Kidney (tissue), 14 donors: ENCODE measurements around the gene OR10W1. TPM values are rescaled to one million over a fixed set of nuclear protein-coding genes. Genes with fewer than 3 reads are reported as not detected.

Source experiments
- DNase-seq, 5 donors: peaks; one replicate each; pipeline ENCODE4 v3.0.0-alpha.2; 2013 to 2020
- FAIRE-seq: peaks from 2 replicates; lab custom pipeline; 2012; peaks lifted over from hg19 to GRCh38; lab: Jason Lieb, UNC
- H3K27ac ChIP-seq, 2 donors: one replicate each; pipeline ENCODE4 v1.7.0; 2013; ENCODE audit warnings: low read depth in 2 of 2, low read length in 2 of 2, inconsistent platforms in 1 of 2
- H3K27me3 ChIP-seq: one replicate; pipeline ENCODE4 v1.7.1; 2013; ENCODE audit warnings: low read length, inconsistent platforms; ENCODE audit not compliant: control insufficient read depth, insufficient read depth
- H3K36me3 ChIP-seq, 3 donors: one replicate each; pipeline versions ENCODE4 v1.7.0 to v1.7.1; 2013; ENCODE audit warnings: low read length in 3 of 3, control low read depth in 1 of 3, inconsistent platforms in 1 of 3; ENCODE audit not compliant: insufficient read depth in 3 of 3, control insufficient read depth in 2 of 3
- H3K4me1 ChIP-seq, 3 donors: one replicate each; pipeline versions ENCODE4 v1.7.0 to v1.7.1; 2013; ENCODE audit warnings: low read length in 3 of 3, inconsistent platforms in 1 of 3, low read depth in 1 of 3; ENCODE audit not compliant: control insufficient read depth in 2 of 3, insufficient read depth in 2 of 3
- H3K4me3 ChIP-seq, 3 donors: one replicate each; pipeline versions ENCODE4 v1.7.0 to v1.8.1; 2013; ENCODE audit warnings: low read length in 3 of 3, control low read depth in 1 of 3, inconsistent platforms in 1 of 3
- H3K9ac ChIP-seq, 3 donors: one replicate each; pipeline versions ENCODE4 v1.7.0 to v1.7.1; 2013; ENCODE audit warnings: low read length in 3 of 3, control low read depth in 1 of 3, inconsistent platforms in 1 of 3
- H3K9me3 ChIP-seq, 3 donors: one replicate each; pipeline versions ENCODE4 v1.7.0 to v1.7.1; 2013; ENCODE audit warnings: low read length in 3 of 3, control low read depth in 1 of 3, inconsistent platforms in 1 of 3; ENCODE audit not compliant: control insufficient read depth in 2 of 3, insufficient read depth in 1 of 3
- intact Hi-C: fragments of 100-400 bp; cut with DNase I; formaldehyde crosslinking; loops from one replicate; pipeline ENCODE4 v1.11.1; 2022
- polyA plus RNA-seq: library from polyadenylated mRNA; stranded (reverse); fragments of 350-450 nt; fragmentation: Illumina TruSeq; extraction: RNeasy Lipid Tissue Mini Kit (QIAGEN cat#74804); gene quantifications from one replicate; pipeline ENCODE4 v1.2.3, GENCODE V29; 2014; ENCODE audit warnings: low read depth, low replicate concordance; ENCODE audit not compliant: insufficient read depth
- total RNA-seq: library from RNA; stranded (reverse); fragmentation: NEBNext Ultra II Directional; extraction: Animal tissue kit (Norgen Biotek cat#: 25700); gene quantifications from one replicate; pipeline ENCODE4 v1.2.1, GENCODE V29; 2021
- TF ChIP-seq, protein P1 (sequence below): IDR thresholded peaks from 3 replicates; pipeline ENCODE4 v1.5.1; 2012; ENCODE audit warnings: mild to moderate bottlenecking, moderate library complexity, borderline replicate concordance; ENCODE audit not compliant: insufficient read depth; ENCODE audit errors: extremely low read depth
- donor health status: control.
- donor health status: control.
- donor health status: control.
- donor health status: control.
- donor health status: control.
- donor health status: DM: yes; HTN: yes; CAD: no.
- donor health status: Normal renal cell carcinoma (clear cell type).

OR10W1 gene
- total and polyA plus RNA-seq, 2 donors from 2014 or later = not detected

DNA sequence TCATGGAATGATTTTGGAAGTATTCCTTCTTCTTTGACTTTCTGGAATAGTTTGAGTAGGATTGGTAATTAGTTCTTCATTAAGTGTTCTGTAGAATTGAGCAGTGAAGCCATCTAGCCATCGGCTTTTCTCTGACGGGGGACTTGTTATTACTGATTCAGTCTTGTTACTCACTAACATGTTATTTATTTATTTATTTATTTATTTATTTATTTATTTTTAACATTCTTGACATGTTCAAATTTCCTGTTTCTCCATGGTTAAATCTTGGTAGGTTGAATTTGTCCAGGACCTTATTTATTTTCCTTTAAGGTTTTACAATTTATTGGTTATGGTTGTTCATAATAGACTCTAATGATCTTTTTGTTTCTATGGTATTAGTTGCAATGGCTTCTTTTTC, 24.1 kb downstream of the OR10W1 start:
- Histone ChIP-seq H3K27ac (no peak overlapping the region), H3K4me3 (no peak overlapping the region), H3K9me3 (peaks cover 0 to 5% (median 0%) of the 10 kb centered on the region in 3 donors), H3K36me3 (no peaks in the 10 kb centered on the region), H3K27me3 (no peaks in the 10 kb centered on the region), H3K9ac (no peak overlapping the region), H3K4me1 (no peaks in the 10 kb centered on the region)
- DNase-seq = no peak
- FAIRE-seq = no peak
- TF ChIP-seq, protein P1, sequence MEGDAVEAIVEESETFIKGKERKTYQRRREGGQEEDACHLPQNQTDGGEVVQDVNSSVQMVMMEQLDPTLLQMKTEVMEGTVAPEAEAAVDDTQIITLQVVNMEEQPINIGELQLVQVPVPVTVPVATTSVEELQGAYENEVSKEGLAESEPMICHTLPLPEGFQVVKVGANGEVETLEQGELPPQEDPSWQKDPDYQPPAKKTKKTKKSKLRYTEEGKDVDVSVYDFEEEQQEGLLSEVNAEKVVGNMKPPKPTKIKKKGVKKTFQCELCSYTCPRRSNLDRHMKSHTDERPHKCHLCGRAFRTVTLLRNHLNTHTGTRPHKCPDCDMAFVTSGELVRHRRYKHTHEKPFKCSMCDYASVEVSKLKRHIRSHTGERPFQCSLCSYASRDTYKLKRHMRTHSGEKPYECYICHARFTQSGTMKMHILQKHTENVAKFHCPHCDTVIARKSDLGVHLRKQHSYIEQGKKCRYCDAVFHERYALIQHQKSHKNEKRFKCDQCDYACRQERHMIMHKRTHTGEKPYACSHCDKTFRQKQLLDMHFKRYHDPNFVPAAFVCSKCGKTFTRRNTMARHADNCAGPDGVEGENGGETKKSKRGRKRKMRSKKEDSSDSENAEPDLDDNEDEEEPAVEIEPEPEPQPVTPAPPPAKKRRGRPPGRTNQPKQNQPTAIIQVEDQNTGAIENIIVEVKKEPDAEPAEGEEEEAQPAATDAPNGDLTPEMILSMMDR = no peak
- intact Hi-C loops = no loop called here

DNA sequence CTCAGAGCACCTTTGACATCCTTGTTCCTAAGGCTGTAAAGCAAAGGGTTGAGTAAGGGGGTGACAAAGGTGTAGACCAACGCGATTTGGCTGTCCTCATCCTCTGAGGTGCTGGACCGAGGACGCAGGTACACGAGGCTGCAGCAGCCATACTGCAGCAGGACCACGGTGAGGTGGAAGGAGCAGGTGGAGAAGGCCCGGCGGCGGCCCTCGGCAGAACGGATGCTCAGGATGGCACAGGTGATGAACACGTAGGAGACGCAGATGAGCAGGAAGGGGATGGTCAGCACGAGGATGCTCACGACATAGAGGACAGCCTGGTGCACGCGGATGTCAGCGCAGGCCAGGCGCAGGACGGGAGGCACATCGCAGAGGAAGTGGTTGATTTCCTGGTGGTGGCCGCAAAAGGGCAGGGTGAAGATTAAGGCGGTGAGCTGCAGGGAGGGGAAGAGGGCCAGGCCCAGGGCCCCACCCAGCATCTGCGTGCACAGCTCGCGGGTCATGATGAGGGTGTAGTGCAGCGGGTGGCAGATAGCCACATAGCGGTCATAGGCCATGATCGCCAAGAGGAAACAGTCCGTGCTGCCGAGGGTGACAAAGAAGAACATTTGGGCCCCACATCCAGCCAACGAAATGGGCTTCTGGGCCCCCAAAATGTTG, 40.0 kb downstream of the OR10W1 start:
- TF ChIP-seq, protein P1 = no peak
- Histone ChIP-seq H3K9me3 (no peaks in the 10 kb centered on the region), H3K27me3 (no peaks in the 10 kb centered on the region), H3K9ac (no peak overlapping the region), H3K4me1 (no peaks in the 10 kb centered on the region), H3K27ac (no peak overlapping the region), H3K4me3 (no peak overlapping the region), H3K36me3 (no peaks in the 10 kb centered on the region)
- intact Hi-C loops = no loop called here
- DNase-seq (no peak), FAIRE-seq (no peak)

GRCh38 chr11:58222721-58223120, 45.3 kb downstream of the OR10W1 start:
- DNase-seq (no peak), FAIRE-seq (no peak)
- TF ChIP-seq, protein P1 = no peak
- Histone ChIP-seq H3K27me3 (no peaks in the 10 kb centered on the region), H3K9ac (no peak overlapping the region), H3K27ac (no peak overlapping the region), H3K36me3 (no peaks in the 10 kb centered on the region), H3K4me1 (no peaks in the 10 kb centered on the region), H3K9me3 (no peaks in the 10 kb centered on the region), H3K4me3 (no peak overlapping the region)
- intact Hi-C loops = no loop called here

Other genes starting within 250 kb of the OR10W1 start
- not detected for gene OR9Q1, start 244.4 kb downstream of the OR10W1 start, total RNA-seq
- not detected for gene OR9Q1, start 244.4 kb downstream of the OR10W1 start, polyA plus RNA-seq
- gene OR6Q1, start 237.3 kb downstream of the OR10W1 start, total RNA-seq = not detected
- gene OR6Q1, start 237.3 kb downstream of the OR10W1 start, polyA plus RNA-seq = not detected
- gene OR9I1, start 142.7 kb downstream of the OR10W1 start, total RNA-seq = not detected
- not detected for gene OR9I1, start 142.7 kb downstream of the OR10W1 start, polyA plus RNA-seq
- not detected for gene OR9Q2, start 79.2 kb downstream of the OR10W1 start, total RNA-seq
- not detected for gene OR9Q2, start 79.2 kb downstream of the OR10W1 start, polyA plus RNA-seq
- not detected for gene OR1S2, start 64.1 kb downstream of the OR10W1 start, total RNA-seq
- not detected for gene OR1S2, start 64.1 kb downstream of the OR10W1 start, polyA plus RNA-seq
- not detected for gene OR1S1, start 55.5 kb downstream of the OR10W1 start, total RNA-seq
- not detected for gene OR1S1, start 55.5 kb downstream of the OR10W1 start, polyA plus RNA-seq
- not detected for gene OR10Q1, start 39.3 kb downstream of the OR10W1 start, total RNA-seq
- not detected for gene OR10Q1, start 39.3 kb downstream of the OR10W1 start, polyA plus RNA-seq
- not detected for gene OR5B17, start 90.8 kb upstream of the OR10W1 start, total RNA-seq
- gene OR5B17, start 90.8 kb upstream of the OR10W1 start, polyA plus RNA-seq = not detected
- not detected for gene OR5B3, start 138.6 kb upstream of the OR10W1 start, total RNA-seq
- gene OR5B3, start 138.6 kb upstream of the OR10W1 start, polyA plus RNA-seq = not detected
- not detected for gene OR5B2, start 159.9 kb upstream of the OR10W1 start, total RNA-seq
- gene OR5B2, start 159.9 kb upstream of the OR10W1 start, polyA plus RNA-seq = not detected
- not detected for gene OR5B12, start 174.0 kb upstream of the OR10W1 start, total RNA-seq
- gene OR5B12, start 174.0 kb upstream of the OR10W1 start, polyA plus RNA-seq = not detected
- not detected for gene OR5B21, start 239.8 kb upstream of the OR10W1 start, total RNA-seq
- not detected for gene OR5B21, start 239.8 kb upstream of the OR10W1 start, polyA plus RNA-seq